Osteoblast (primary cell): Measurements from ENCODE around the gene TTC27. TPM values are rescaled to one million over a fixed set of nuclear protein-coding genes. Genes with fewer than 3 reads are reported as not detected.
"Not testable (repeated sequence)": the region's sequence is repeated elsewhere in the genome, so short reads cannot be mapped to it uniquely, and the experiment has no call there.

ENCODE experiments used
- DNase-seq: peaks from one replicate; pipeline ENCODE4 v3.0.0; 2011; ENCODE audit warnings: low spot score, mixed read lengths; ENCODE audit not compliant: insufficient read length; ENCODE audit errors: missing footprints
- H2AFZ ChIP-seq: 2 replicates; pipeline ENCODE4 v1.6.0; 2011; ENCODE audit warnings: mild to moderate bottlenecking, low read length
- H3K27ac ChIP-seq: 2 replicates; pipeline ENCODE4 v1.5.1; 2011; ENCODE audit warnings: mild to moderate bottlenecking, low read depth, low read length, moderate library complexity
- H3K27me3 ChIP-seq: 2 replicates; pipeline ENCODE4 v1.6.0; 2012; ENCODE audit warnings: mild to moderate bottlenecking, control low read depth, inconsistent platforms, low read length, moderate library complexity; ENCODE audit not compliant: insufficient read depth
- H3K36me3 ChIP-seq: 2 replicates; pipeline ENCODE4 v1.5.1; 2011; ENCODE audit warnings: mild to moderate bottlenecking, low read length, control low read depth, moderate library complexity; ENCODE audit not compliant: insufficient read depth
- H3K4me1 ChIP-seq: 2 replicates; pipeline ENCODE4 v1.5.1; 2011; ENCODE audit warnings: mild to moderate bottlenecking, low read length, control low read depth, moderate library complexity; ENCODE audit not compliant: insufficient read depth
- H3K4me2 ChIP-seq: 2 replicates; pipeline ENCODE4 v1.6.0; 2011; ENCODE audit warnings: mild to moderate bottlenecking, low read length; ENCODE audit not compliant: insufficient read depth
- H3K4me3 ChIP-seq: fragments of 200-600 bp; sonication (generic); 3 replicates; pipeline ENCODE4 v1.5.1; 2012; ENCODE audit warnings: mild to moderate bottlenecking, low read length, inconsistent platforms; ENCODE audit not compliant: insufficient read depth
- H3K79me2 ChIP-seq: 2 replicates; pipeline ENCODE4 v1.6.0; 2012; ENCODE audit warnings: mild to moderate bottlenecking, low read length, control low read depth, inconsistent platforms; ENCODE audit not compliant: insufficient read depth
- H3K9me3 ChIP-seq: 2 replicates; pipeline ENCODE4 v1.5.1; 2011; ENCODE audit warnings: low read depth, low read length, control low read depth
- H4K20me1 ChIP-seq: 2 replicates; pipeline ENCODE4 v1.6.0; 2012; ENCODE audit warnings: mild to moderate bottlenecking, low read length, control low read depth; ENCODE audit not compliant: insufficient read depth
- CTCF ChIP-seq: IDR thresholded peaks from 2 replicates; pipeline ENCODE4 v1.5.1; 2011; ENCODE audit warnings: mild to moderate bottlenecking, low read depth, low read length, moderate library complexity; ENCODE audit errors: extremely low read depth
- total RNA-seq: library from RNA; depleted of rRNA; stranded (reverse); fragments of >200 nt; gene quantifications from 2 replicates; pipeline ENCODE4 v1.2.3, GENCODE V29; 2012

Gene TTC27
- total RNA-seq, 1 donor, result 25.3 TPM

- no peaks in the 10 kb centered on the region for H3K36me3 ChIP-seq
- H3K4me1 ChIP-seq, result no peaks in the 10 kb centered on the region
- H3K27ac ChIP-seq, result no peak overlapping the region
- H3K79me2 ChIP-seq, result no peaks in the 10 kb centered on the region
- no peak for TF ChIP-seq CTCF
- no peak for DNase-seq
- H3K4me2 ChIP-seq, result no peak overlapping the region
- no peaks in the 10 kb centered on the region for H3K27me3 ChIP-seq
- H3K9me3 ChIP-seq, result no peaks in the 10 kb centered on the region
- H2AFZ ChIP-seq, result no peak overlapping the region
- H4K20me1 ChIP-seq, result no peaks in the 10 kb centered on the region
- H3K4me3 ChIP-seq, result no peak overlapping the region
Observed at GRCh38 chr2:32727157-32727556, 99.3 kb downstream of the TTC27 start.

- not testable (repeated sequence) for H2AFZ ChIP-seq, H3K9me3 ChIP-seq, H3K4me3 ChIP-seq, H3K4me1 ChIP-seq, DNase-seq, H3K27ac ChIP-seq, H3K79me2 ChIP-seq, H4K20me1 ChIP-seq, H3K36me3 ChIP-seq, H3K4me2 ChIP-seq, H3K27me3 ChIP-seq
Observed at GRCh38 chr2:32730958-32731357, 103.1 kb downstream of the TTC27 start.

GRCh38 chr2:32732120-32732519 is 104.3 kb downstream of the TTC27 start:
- Histone ChIP-seq H3K27ac (no peak overlapping the region), H3K36me3 (peaks cover 4% of the 10 kb centered on the region), H3K4me2 (no peak overlapping the region), H2AFZ (no peak overlapping the region), H3K4me3 (no peak overlapping the region), H3K4me1 (no peaks in the 10 kb centered on the region), H3K79me2 (no peaks in the 10 kb centered on the region), H4K20me1 (no peaks in the 10 kb centered on the region), H3K9me3 (no peaks in the 10 kb centered on the region), H3K27me3 (no peaks in the 10 kb centered on the region)
- no peak for DNase-seq
- TF ChIP-seq CTCF, result no peak

GRCh38 chr2:32732912-32733472 is 105.1 kb downstream of the TTC27 start:
- Histone ChIP-seq H3K27ac (no peak overlapping the region), H3K79me2 (no peaks in the 10 kb centered on the region), H3K9me3 (no peaks in the 10 kb centered on the region), H4K20me1 (no peaks in the 10 kb centered on the region), H2AFZ (no peak overlapping the region), H3K4me1 (no peaks in the 10 kb centered on the region), H3K4me3 (no peak overlapping the region), H3K27me3 (no peaks in the 10 kb centered on the region), H3K36me3 (peaks cover 4% of the 10 kb centered on the region), H3K4me2 (no peak overlapping the region)
- DNase-seq, result peak; percentile 74
- TF ChIP-seq CTCF, result no peak
